SK-N-SH treated with all-trans-retinoic acid at 6 μM for 48 hours (cell line): ENCODE measurements around the gene ASTN2.

Source experiments
- ARNTL ChIP-seq: fragments of 450-650 bp; formaldehyde crosslinking; IDR thresholded peaks from 2 replicates; pipeline ENCODE4 v1.5.0; 2020; ENCODE audit warnings: low read depth, mild to moderate bottlenecking, moderate library complexity, borderline replicate concordance
- ESRRG ChIP-seq: fragments of 250-450 bp; sonication (Bioruptor Pico); IDR thresholded peaks from 2 replicates; pipeline ENCODE4 v1.6.1; 2021; ENCODE audit warnings: mild to moderate bottlenecking
- ZNF565 ChIP-seq: fragments of 450-650 bp; formaldehyde crosslinking; conservative IDR thresholded peaks from 2 replicates; pipeline ENCODE4 v1.5.0; 2020; ENCODE audit warnings: low read depth, mild to moderate bottlenecking, moderate library complexity
- ZNF70 ChIP-seq: fragments of 450-650 bp; formaldehyde crosslinking; IDR thresholded peaks from 2 replicates; pipeline ENCODE4 v1.5.0; 2020; ENCODE audit warnings: mild to moderate bottlenecking, moderate library complexity

DNA sequence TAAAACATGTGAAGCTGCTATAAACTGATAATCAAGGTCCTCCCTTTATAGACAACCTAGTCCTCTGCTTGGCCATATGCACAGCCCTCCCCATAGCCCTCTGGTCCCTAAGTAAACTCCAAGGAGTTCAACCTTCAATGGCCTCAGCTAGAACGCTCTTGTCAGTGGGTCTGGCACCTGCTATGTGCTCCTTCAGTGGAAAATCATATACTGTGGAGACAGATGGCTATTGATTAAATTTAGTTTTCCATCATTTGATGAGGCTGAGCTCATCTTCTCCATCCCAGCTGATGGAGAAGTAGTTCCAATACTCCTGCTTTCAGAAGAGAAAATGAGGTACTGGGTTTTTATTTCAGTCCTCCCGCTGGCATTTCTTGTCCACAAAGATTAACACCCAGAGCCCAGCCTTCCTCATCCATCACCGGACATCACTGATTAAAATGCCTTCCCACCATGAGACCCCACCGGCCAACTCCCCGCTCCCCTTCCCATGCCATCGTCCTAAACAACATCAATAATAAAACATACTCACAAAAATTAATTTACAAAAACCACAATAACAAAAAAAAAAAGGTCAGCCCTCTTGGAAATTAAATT, 593.1 kb downstream of the ASTN2 start:
- TF ChIP-seq ZNF70 (CRISPR knock-in tag) (no peak), ARNTL (CRISPR knock-in tag) (no peak), ZNF565 (CRISPR knock-in tag) (no peak), ESRRG (no peak)
